Measurements from ENCODE around the gene SLC22A3. TPM values are rescaled to one million over a fixed set of nuclear protein-coding genes. Genes with fewer than 3 reads are reported as not detected.

Gene SLC22A3
- polyA plus RNA-seq, 1 of the 3 experiments (the other 2 are of a cell fraction) = not detected

DNA sequence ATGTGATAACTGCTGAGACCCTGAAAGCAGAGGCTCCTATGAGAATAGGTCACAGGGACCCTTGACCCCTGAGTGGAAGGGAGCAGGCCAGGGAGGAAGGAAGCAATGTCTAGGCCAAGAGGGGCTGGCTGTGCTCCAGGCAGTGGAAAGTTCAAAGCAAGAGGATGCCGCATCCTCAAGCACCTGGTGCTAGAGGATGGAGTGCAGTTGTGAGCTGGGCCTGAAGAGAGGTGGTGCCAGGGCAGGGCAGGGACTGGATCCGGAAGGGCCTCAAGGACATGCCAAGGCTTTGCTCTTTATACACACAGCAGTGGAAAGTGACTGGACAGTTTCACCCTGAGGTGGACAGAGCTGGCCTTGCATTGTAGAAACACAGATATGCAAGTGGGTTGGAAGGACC lies 97.0 kb downstream of the SLC22A3 start (continued):
- TF ChIP-seq, protein P1, sequence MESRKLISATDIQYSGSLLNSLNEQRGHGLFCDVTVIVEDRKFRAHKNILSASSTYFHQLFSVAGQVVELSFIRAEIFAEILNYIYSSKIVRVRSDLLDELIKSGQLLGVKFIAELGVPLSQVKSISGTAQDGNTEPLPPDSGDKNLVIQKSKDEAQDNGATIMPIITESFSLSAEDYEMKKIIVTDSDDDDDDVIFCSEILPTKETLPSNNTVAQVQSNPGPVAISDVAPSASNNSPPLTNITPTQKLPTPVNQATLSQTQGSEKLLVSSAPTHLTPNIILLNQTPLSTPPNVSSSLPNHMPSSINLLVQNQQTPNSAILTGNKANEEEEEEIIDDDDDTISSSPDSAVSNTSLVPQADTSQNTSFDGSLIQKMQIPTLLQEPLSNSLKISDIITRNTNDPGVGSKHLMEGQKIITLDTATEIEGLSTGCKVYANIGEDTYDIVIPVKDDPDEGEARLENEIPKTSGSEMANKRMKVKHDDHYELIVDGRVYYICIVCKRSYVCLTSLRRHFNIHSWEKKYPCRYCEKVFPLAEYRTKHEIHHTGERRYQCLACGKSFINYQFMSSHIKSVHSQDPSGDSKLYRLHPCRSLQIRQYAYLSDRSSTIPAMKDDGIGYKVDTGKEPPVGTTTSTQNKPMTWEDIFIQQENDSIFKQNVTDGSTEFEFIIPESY (IDR thresholded peaks at IDR 0.05; ENCODE audit: borderline replicate concordance, low read depth) = no peak
- TF ChIP-seq, protein P2, sequence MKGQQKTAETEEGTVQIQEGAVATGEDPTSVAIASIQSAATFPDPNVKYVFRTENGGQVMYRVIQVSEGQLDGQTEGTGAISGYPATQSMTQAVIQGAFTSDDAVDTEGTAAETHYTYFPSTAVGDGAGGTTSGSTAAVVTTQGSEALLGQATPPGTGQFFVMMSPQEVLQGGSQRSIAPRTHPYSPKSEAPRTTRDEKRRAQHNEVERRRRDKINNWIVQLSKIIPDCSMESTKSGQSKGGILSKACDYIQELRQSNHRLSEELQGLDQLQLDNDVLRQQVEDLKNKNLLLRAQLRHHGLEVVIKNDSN (IDR thresholded peaks at IDR 0.05; ENCODE audit: borderline replicate concordance, low read depth) = no peak
- TF ChIP-seq, protein P3, sequence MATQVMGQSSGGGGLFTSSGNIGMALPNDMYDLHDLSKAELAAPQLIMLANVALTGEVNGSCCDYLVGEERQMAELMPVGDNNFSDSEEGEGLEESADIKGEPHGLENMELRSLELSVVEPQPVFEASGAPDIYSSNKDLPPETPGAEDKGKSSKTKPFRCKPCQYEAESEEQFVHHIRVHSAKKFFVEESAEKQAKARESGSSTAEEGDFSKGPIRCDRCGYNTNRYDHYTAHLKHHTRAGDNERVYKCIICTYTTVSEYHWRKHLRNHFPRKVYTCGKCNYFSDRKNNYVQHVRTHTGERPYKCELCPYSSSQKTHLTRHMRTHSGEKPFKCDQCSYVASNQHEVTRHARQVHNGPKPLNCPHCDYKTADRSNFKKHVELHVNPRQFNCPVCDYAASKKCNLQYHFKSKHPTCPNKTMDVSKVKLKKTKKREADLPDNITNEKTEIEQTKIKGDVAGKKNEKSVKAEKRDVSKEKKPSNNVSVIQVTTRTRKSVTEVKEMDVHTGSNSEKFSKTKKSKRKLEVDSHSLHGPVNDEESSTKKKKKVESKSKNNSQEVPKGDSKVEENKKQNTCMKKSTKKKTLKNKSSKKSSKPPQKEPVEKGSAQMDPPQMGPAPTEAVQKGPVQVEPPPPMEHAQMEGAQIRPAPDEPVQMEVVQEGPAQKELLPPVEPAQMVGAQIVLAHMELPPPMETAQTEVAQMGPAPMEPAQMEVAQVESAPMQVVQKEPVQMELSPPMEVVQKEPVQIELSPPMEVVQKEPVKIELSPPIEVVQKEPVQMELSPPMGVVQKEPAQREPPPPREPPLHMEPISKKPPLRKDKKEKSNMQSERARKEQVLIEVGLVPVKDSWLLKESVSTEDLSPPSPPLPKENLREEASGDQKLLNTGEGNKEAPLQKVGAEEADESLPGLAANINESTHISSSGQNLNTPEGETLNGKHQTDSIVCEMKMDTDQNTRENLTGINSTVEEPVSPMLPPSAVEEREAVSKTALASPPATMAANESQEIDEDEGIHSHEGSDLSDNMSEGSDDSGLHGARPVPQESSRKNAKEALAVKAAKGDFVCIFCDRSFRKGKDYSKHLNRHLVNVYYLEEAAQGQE (IDR thresholded peaks at IDR 0.05; ENCODE audit: low read depth, low read length) = no peak
- no peak for TF ChIP-seq NRF1 (IDR thresholded peaks at IDR 0.05; ENCODE audit: low read depth, low read length)
- TF ChIP-seq RXRA (IDR thresholded peaks at IDR 0.05; ENCODE audit: borderline replicate concordance, low read depth) = no peak
- no peak for TF ChIP-seq MEF2A (IDR thresholded peaks at IDR 0.05; ENCODE audit: borderline replicate concordance, low read depth)

DNA sequence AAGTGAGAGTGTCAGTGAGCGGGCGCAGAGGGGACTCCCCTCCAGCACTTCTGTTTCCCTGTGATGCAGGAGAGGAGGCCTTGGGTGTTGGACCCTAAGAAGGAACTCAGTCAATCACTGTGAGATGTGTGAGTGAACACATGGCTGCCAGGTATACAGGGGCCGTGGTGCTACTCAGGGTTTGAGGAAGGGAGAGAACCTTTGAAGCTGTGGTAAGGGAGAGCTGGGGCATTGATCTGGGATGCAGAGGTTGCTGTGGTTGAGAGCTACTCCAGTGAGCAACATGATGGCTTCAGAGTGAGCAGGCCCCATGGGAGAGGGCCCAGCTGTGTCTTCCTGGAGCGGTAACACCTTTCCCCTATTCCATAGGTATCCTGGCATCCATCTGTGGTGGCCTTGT lies 99.2 kb downstream of the SLC22A3 start:
- H3K9ac ChIP-seq = no peak overlapping the region
- DNase-seq = no peak
- H3K4me1 ChIP-seq (ENCODE audit: control insufficient read depth in 1 of 2, insufficient read depth in 2 of 2, low read depth in 1 of 2, low read length in 1 of 2) = no peaks in the 10 kb centered on the region
- no peaks in the 10 kb centered on the region for H3K79me2 ChIP-seq (ENCODE audit: insufficient read depth)
- no peaks in the 10 kb centered on the region for H3K9me3 ChIP-seq
- 14% methylated on average over 4 of the region's 4 CpGs for WGBS (ENCODE audit: low lambda C conversion rate)
- H3K36me3 ChIP-seq (replicated peaks in 1 of 2; ENCODE audit: control insufficient read depth in 1 of 2, insufficient read depth in 2 of 2, low read length in 1 of 2) = no peaks in the 10 kb centered on the region
- peaks cover 20% of the 10 kb centered on the region; the same call in 1 of the 2 replicates for H3K27me3 ChIP-seq (ENCODE audit: insufficient read depth)
- POLR2A ChIA-PET = no interaction called here
- H3F3A ChIP-seq (replicated peaks; ENCODE audit: insufficient read depth) = no peaks in the 10 kb centered on the region
- H3K4me2 ChIP-seq = no peak overlapping the region
- CTCF ChIA-PET = interaction anchor here (1.3 kb wide), 1 partner anchor 8 kb away, joined by 5 read pairs; no protein-coding TSS in a partner anchor
- H3K9me2 ChIP-seq = no peaks in the 10 kb centered on the region
- no peak overlapping the region for H3K4me3 ChIP-seq (ENCODE audit: low read depth in 2 of 2, low read length in 1 of 2)
- no peaks in the 10 kb centered on the region for H4K20me1 ChIP-seq (ENCODE audit: insufficient read depth)
- no peak overlapping the region for H3K27ac ChIP-seq (ENCODE audit: low read depth in 2 of 2, low read length in 1 of 2)
- TF ChIP-seq NFIC (IDR thresholded peaks at IDR 0.05; ENCODE audit: borderline replicate concordance) (no peak), TCF12 (IDR thresholded peaks at IDR 0.05) (no peak), RFX5 (IDR thresholded peaks at IDR 0.05; ENCODE audit: low read length) (no peak), TAF1 (IDR thresholded peaks at IDR 0.05; ENCODE audit: borderline replicate concordance, low read depth, low read length) (no peak), EZH2phosphoT487 (IDR thresholded peaks at IDR 0.05; ENCODE audit: borderline replicate concordance, low read depth) (no peak), FOXJ3 (CRISPR knock-in tag; IDR thresholded peaks at IDR 0.05) (no peak), NRF1 (IDR thresholded peaks at IDR 0.05; ENCODE audit: low read depth, low read length) (no peak), POLR2AphosphoS5 (IDR thresholded peaks at IDR 0.05; ENCODE audit: low read depth, low read length) (no peak)
- TF ChIP-seq, protein P1 (IDR thresholded peaks at IDR 0.05; ENCODE audit: borderline replicate concordance, low read depth) = no peak
- TF ChIP-seq, protein P4, sequence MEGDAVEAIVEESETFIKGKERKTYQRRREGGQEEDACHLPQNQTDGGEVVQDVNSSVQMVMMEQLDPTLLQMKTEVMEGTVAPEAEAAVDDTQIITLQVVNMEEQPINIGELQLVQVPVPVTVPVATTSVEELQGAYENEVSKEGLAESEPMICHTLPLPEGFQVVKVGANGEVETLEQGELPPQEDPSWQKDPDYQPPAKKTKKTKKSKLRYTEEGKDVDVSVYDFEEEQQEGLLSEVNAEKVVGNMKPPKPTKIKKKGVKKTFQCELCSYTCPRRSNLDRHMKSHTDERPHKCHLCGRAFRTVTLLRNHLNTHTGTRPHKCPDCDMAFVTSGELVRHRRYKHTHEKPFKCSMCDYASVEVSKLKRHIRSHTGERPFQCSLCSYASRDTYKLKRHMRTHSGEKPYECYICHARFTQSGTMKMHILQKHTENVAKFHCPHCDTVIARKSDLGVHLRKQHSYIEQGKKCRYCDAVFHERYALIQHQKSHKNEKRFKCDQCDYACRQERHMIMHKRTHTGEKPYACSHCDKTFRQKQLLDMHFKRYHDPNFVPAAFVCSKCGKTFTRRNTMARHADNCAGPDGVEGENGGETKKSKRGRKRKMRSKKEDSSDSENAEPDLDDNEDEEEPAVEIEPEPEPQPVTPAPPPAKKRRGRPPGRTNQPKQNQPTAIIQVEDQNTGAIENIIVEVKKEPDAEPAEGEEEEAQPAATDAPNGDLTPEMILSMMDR (IDR thresholded peaks at IDR 0.05) = no peak
- TF ChIP-seq, protein P5, sequence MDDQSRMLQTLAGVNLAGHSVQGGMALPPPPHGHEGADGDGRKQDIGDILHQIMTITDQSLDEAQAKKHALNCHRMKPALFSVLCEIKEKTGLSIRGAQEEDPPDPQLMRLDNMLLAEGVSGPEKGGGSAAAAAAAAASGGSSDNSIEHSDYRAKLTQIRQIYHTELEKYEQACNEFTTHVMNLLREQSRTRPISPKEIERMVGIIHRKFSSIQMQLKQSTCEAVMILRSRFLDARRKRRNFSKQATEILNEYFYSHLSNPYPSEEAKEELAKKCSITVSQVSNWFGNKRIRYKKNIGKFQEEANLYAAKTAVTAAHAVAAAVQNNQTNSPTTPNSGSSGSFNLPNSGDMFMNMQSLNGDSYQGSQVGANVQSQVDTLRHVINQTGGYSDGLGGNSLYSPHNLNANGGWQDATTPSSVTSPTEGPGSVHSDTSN (IDR thresholded peaks at IDR 0.05) = no peak
- H2AFZ ChIP-seq (ENCODE audit: low read depth) = no peak overlapping the region
